ENCODE results near the gene EZH2. TPM values are rescaled to one million over a fixed set of nuclear protein-coding genes. Genes with fewer than 3 reads are reported as not detected.

EZH2 gene
- polyA plus RNA-seq, 1 of the 3 experiments (the other 2 are of a cell fraction) = 30.6 TPM

GRCh38 chr7:148884299-148885022 lies 370 bp upstream of the EZH2 start:
- H3K9me3 ChIP-seq = no peaks in the 10 kb centered on the region
- peaks cover 6% of the 10 kb centered on the region; the same call in 1 of the 2 replicates for H4K20me1 ChIP-seq (ENCODE audit: insufficient read depth)
- DNase-seq = peak; percentile 100
- no peaks in the 10 kb centered on the region for H3K9me2 ChIP-seq
- POLR2A ChIA-PET = interaction anchor here (0.8 to 1.6 kb wide), 3 partner anchors 19 to 57 kb away, joined by 3 to 4 read pairs (median 4); no protein-coding TSS in a partner anchor
- peak overlapping the region; percentile 75 to 92 for H3K4me3 ChIP-seq (ENCODE audit: low read depth in 2 of 2, low read length in 1 of 2)
- peak overlapping the region; percentile 82 for H2AFZ ChIP-seq (ENCODE audit: low read depth)
- peaks cover 0 to 5% of the 10 kb centered on the region in 2 experiments for H3K36me3 ChIP-seq (replicated peaks in 1 of 2; ENCODE audit: control insufficient read depth in 1 of 2, insufficient read depth in 2 of 2, low read length in 1 of 2)
- H3F3A ChIP-seq (replicated peaks; ENCODE audit: insufficient read depth) = peaks cover 17% of the 10 kb centered on the region
- H3K9ac ChIP-seq = peak overlapping the region; percentile 94
- peaks cover 53% of the 10 kb centered on the region for H3K79me2 ChIP-seq (ENCODE audit: insufficient read depth)
- peak overlapping the region; percentile 75 to 94 for H3K27ac ChIP-seq (ENCODE audit: low read depth in 2 of 2, low read length in 1 of 2)
- CTCF ChIA-PET = interaction anchor here (1.3 to 2.1 kb wide), 5 partner anchors 11 to 57 kb away, joined by 3 to 12 read pairs (median 8); no protein-coding TSS in a partner anchor
- 2% methylated on average over 24 of the region's 101 CpGs for WGBS (ENCODE audit: low lambda C conversion rate)
- H3K4me2 ChIP-seq = peak overlapping the region; percentile 82
- no peaks in the 10 kb centered on the region for H3K27me3 ChIP-seq (ENCODE audit: insufficient read depth)
- peaks cover 0 to 8% of the 10 kb centered on the region in 2 experiments; a peak in 2 of 4 replicates for H3K4me1 ChIP-seq (ENCODE audit: control insufficient read depth in 1 of 2, insufficient read depth in 2 of 2, low read depth in 1 of 2, low read length in 1 of 2)
- TF ChIP-seq IRF3 (IDR thresholded peaks at IDR 0.05; ENCODE audit: low read depth, low read length) (peak; percentile 67; the same call in 1 of the 2 replicates), USF2 (IDR thresholded peaks at IDR 0.05; ENCODE audit: borderline replicate concordance, low read depth, low read length) (no peak), NFIC (IDR thresholded peaks at IDR 0.05; ENCODE audit: borderline replicate concordance) (peak; percentile 41; the same call in 1 of the 2 replicates), TEAD4 (IDR thresholded peaks at IDR 0.05; ENCODE audit: borderline replicate concordance, insufficient read depth) (peak; percentile 56; the same call in 1 of the 2 replicates), RAD21 (IDR thresholded peaks at IDR 0.05; ENCODE audit: low read length) (no peak), CHD2 (IDR thresholded peaks at IDR 0.05; ENCODE audit: low read length, partially characterized antibody) (no peak), GABPA (IDR thresholded peaks at IDR 0.05; ENCODE audit: low read depth) (0 out of 2 replicates have a peak, but pooled peaks have one; percentile 18), FOSL2 (IDR thresholded peaks at IDR 0.05; ENCODE audit: borderline replicate concordance, low read depth) (no peak; the same call in 1 of the 2 replicates), FOXJ3 (CRISPR knock-in tag; IDR thresholded peaks at IDR 0.05) (no peak), EP300 (IDR thresholded peaks at IDR 0.05; ENCODE audit: borderline replicate concordance in 1 of 2, low read depth in 1 of 2, low read length in 1 of 2) (peak in 1 of 2 experiments; percentile 73; a peak in 1 of 4 replicates), SIN3A (IDR thresholded peaks at IDR 0.05; ENCODE audit: borderline replicate concordance, low read depth, low read length) (peak; percentile 91; the same call in 1 of the 2 replicates), PBX3 (IDR thresholded peaks at IDR 0.05) (peak; percentile 15; the same call in 1 of the 2 replicates), USF1 (IDR thresholded peaks at IDR 0.05; ENCODE audit: borderline replicate concordance, low read depth) (no peak), FOXM1 (IDR thresholded peaks at IDR 0.05; ENCODE audit: low read depth) (peak; percentile 98), SMC3 (IDR thresholded peaks at IDR 0.05; ENCODE audit: low read depth, low read length) (no peak), JUND (IDR thresholded peaks at IDR 0.05) (no peak), MAX (IDR thresholded peaks at IDR 0.05; ENCODE audit: low read depth) (peak; percentile 73), NRF1 (IDR thresholded peaks at IDR 0.05; ENCODE audit: low read depth, low read length) (peak; percentile 85), RCOR1 (IDR thresholded peaks at IDR 0.05; ENCODE audit: low read length) (no peak; the same call in 1 of the 2 replicates), REST (IDR thresholded peaks at IDR 0.05; ENCODE audit: low read depth, low read length) (peak; percentile 45; the same call in 1 of the 2 replicates), YY1 (IDR thresholded peaks at IDR 0.05; ENCODE audit: low read depth) (peak; percentile 34; the same call in 1 of the 2 replicates), TCF12 (IDR thresholded peaks at IDR 0.05) (no peak), ELF1 (IDR thresholded peaks at IDR 0.05) (no peak), RFX5 (IDR thresholded peaks at IDR 0.05; ENCODE audit: low read length) (peak; percentile 32; the same call in 1 of the 2 replicates), EZH2phosphoT487 (IDR thresholded peaks at IDR 0.05; ENCODE audit: borderline replicate concordance, low read depth) (no peak)

Measured in SK-N-SH (cell line).